ENCODE measurements around the gene GNMT.

Gene GNMT

DNA sequence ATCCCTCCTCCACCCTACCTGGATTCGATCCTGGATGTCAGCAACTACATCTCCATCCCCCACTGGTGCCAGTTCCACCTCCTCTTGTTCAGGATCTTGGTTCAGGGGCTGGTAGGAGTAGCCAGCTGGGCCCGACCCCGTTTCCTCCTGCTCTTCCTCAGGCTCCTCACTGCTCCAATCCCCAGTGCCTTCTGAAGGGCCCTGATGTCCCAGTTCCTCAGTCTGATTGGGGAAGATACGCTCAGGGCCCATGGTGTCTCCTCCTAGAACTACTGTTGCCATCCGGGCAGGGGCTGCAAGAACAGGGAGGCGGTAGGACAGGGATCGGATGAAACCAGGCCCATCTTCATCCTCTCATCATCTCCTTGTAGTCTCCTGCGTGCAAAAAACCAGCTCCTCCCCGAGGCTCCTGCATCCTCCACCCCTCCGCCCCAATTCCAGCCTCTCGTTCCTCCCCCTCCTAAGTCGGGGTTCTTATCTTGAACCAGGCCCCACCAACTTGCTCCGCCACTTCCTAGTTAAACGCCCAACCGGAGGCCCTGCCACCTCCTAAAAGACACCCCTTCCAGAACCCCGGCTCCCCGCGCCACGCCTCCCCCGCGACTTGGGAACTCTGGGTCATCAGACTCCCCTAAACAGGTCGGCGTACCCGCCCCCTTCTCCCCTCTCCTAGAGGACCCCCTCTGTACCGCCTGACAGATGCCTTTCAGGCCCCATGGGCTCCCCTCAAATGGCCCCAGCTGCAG is 52.7 kb downstream of the GNMT start:
- DNase-seq (ENCODE audit: low read depth) = no peak

Data from T follicular helper cell (primary cell).